ENCODE results near the gene HSPBAP1. TPM values are rescaled to one million over a fixed set of nuclear protein-coding genes. Genes with fewer than 3 reads are reported as not detected.

Gene HSPBAP1
- total and polyA plus RNA-seq, 9 of the 15 experiments (the other 6 are each of a cell fraction or from before 2014, with no cell fraction given), result 2.1 to 4.5 (median 3.4) TPM

GRCh38 chr3:122758877-122759560, 34.6 kb downstream of the HSPBAP1 start:
- H3K27ac ChIP-seq (ENCODE audit: extremely low read depth, low read depth, low read length), result no peak overlapping the region
- no peaks in the 10 kb centered on the region for H4K20me1 ChIP-seq (replicated peaks; ENCODE audit: control insufficient read depth, insufficient read depth, low read length)
- no peak overlapping the region for H3K9ac ChIP-seq (ENCODE audit: insufficient read depth in 1 of 2, low read depth in 2 of 2, low read length in 2 of 2)
- no peak overlapping the region for H2AFZ ChIP-seq (ENCODE audit: low read depth, low read length)
- BruUV-seq (replicated peaks), result no TSS peak
- in situ Hi-C loops (cut with MboI), result no loop called here
- peaks cover 11% of the 10 kb centered on the region for H3K36me3 ChIP-seq (ENCODE audit: control insufficient read depth, insufficient read depth, low read length)
- intact Hi-C loops (cut with micrococcal nuclease), result loop anchor here (10.0 kb wide), 3 partner anchors 96 to 266 kb away; partner anchors contain the start of gene SEMA5B
- FAIRE-seq (no peak), DNase-seq (ENCODE audit: extremely low read depth in 1 of 4, low spot score in 3 of 4) (no peak), ATAC-seq (no peak)
- H3K27me3 ChIP-seq (ENCODE audit: control insufficient read depth in 2 of 2, insufficient read depth in 2 of 2, low read length in 2 of 2), result no peaks in the 10 kb centered on the region
- no peaks in the 10 kb centered on the region for H3K4me1 ChIP-seq (replicated peaks in 1 of 2; ENCODE audit: control insufficient read depth in 2 of 2, insufficient read depth in 2 of 2, low read length in 2 of 2)
- H3K9me1 ChIP-seq (ENCODE audit: control insufficient read depth, insufficient read depth, low read length), result no peaks in the 10 kb centered on the region
- H3K9me3 ChIP-seq (replicated peaks; ENCODE audit: control insufficient read depth, insufficient read depth, low read depth, low read length), result no peaks in the 10 kb centered on the region
- ChIA-PET CTCF (ENCODE audit: low intra/inter-chr PET ratio) (no interaction called here), POLR2A (no interaction called here)
- H3K79me2 ChIP-seq (ENCODE audit: control insufficient read depth, insufficient read depth, low read length), result no peaks in the 10 kb centered on the region
- 60% methylated on average over 3 of the region's 3 CpGs for WGBS (ENCODE audit: insufficient coverage, low coverage, missing lambda C conversion rate)
- no peak overlapping the region for H3K4me3 ChIP-seq
- no peak overlapping the region for H3K4me2 ChIP-seq (ENCODE audit: insufficient read depth, low read length)
- TF ChIP-seq ZNF780A (CRISPR knock-in tag; IDR thresholded peaks at IDR 0.05) (no peak), MTA1 (IDR thresholded peaks at IDR 0.05; ENCODE audit: borderline replicate concordance) (no peak), TRIM25 (IDR thresholded peaks at IDR 0.05; ENCODE audit: borderline replicate concordance) (no peak), FOXK1 (CRISPR knock-in tag; IDR thresholded peaks at IDR 0.05; ENCODE audit: borderline replicate concordance) (no peak), FOXP4 (CRISPR knock-in tag; IDR thresholded peaks at IDR 0.05; ENCODE audit: borderline replicate concordance) (no peak), ZNF395 (CRISPR knock-in tag; IDR thresholded peaks at IDR 0.05) (no peak), TBL1XR1 (IDR thresholded peaks at IDR 0.05; ENCODE audit: low read length in 2 of 2) (no peak)
